ENCODE data around the gene MMRN2.
"Not testable (repeated sequence)": the region's sequence is repeated elsewhere in the genome, so short reads cannot be mapped to it uniquely, and the experiment has no call there.

- not testable (repeated sequence) for TF ChIP-seq POLR2A, POLR2AphosphoS5 (IDR thresholded peaks at IDR 0.05; ENCODE audit: low read depth, low read length)
Observed at GRCh38 chr10:86952697-86953096, 4.7 kb downstream of the MMRN2 start.
